ENCODE results near the gene SESN2. TPM values are rescaled to one million over a fixed set of nuclear protein-coding genes. Genes with fewer than 3 reads are reported as not detected.

Gene SESN2, protein sequence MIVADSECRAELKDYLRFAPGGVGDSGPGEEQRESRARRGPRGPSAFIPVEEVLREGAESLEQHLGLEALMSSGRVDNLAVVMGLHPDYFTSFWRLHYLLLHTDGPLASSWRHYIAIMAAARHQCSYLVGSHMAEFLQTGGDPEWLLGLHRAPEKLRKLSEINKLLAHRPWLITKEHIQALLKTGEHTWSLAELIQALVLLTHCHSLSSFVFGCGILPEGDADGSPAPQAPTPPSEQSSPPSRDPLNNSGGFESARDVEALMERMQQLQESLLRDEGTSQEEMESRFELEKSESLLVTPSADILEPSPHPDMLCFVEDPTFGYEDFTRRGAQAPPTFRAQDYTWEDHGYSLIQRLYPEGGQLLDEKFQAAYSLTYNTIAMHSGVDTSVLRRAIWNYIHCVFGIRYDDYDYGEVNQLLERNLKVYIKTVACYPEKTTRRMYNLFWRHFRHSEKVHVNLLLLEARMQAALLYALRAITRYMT
- 18.1 TPM for polyA plus RNA-seq (ENCODE audit: insufficient read length)
- long read RNA-seq, donor 1, transcript SESN2-201 (10 exons, 3,453 nt) = major isoform, 5 of 43 reads
- long read RNA-seq, donor 1, partial matches to known transcripts = 38 of 43 reads
- long read RNA-seq, donor 1, other reads (novel, unspliced or antisense) = 0 of 43 reads
- long read RNA-seq, donor 2, transcript SESN2-201 (10 exons, 3,453 nt) = major isoform, 10 of 23 reads
- long read RNA-seq, donor 2, partial matches to known transcripts = 13 of 23 reads
- long read RNA-seq, donor 2, other reads (novel, unspliced or antisense) = 0 of 23 reads
- long read RNA-seq, donor 3, partial matches to known transcripts = 0 of 1 reads
- long read RNA-seq, donor 3, other reads (novel, unspliced or antisense) = 0 of 1 reads
- long read RNA-seq, donor 4 = 0 reads
- long read RNA-seq, donor 5, transcript SESN2-201 (10 exons, 3,453 nt) = major isoform, 9 of 9 reads
- long read RNA-seq, donor 5, partial matches to known transcripts = 0 of 9 reads
- long read RNA-seq, donor 5, other reads (novel, unspliced or antisense) = 0 of 9 reads
- long read RNA-seq, donor 6, partial matches to known transcripts = 0 of 3 reads
- long read RNA-seq, donor 6, other reads (novel, unspliced or antisense) = 0 of 3 reads
- long read RNA-seq, donor 7, transcript SESN2-201 (10 exons, 3,453 nt) = major isoform, 13 of 13 reads
- long read RNA-seq, donor 7, partial matches to known transcripts = 0 of 13 reads
- long read RNA-seq, donor 7, other reads (novel, unspliced or antisense) = 0 of 13 reads
- long read RNA-seq, donor 8, partial matches to known transcripts = 0 of 2 reads
- long read RNA-seq, donor 8, other reads (novel, unspliced or antisense) = 0 of 2 reads

DNA sequence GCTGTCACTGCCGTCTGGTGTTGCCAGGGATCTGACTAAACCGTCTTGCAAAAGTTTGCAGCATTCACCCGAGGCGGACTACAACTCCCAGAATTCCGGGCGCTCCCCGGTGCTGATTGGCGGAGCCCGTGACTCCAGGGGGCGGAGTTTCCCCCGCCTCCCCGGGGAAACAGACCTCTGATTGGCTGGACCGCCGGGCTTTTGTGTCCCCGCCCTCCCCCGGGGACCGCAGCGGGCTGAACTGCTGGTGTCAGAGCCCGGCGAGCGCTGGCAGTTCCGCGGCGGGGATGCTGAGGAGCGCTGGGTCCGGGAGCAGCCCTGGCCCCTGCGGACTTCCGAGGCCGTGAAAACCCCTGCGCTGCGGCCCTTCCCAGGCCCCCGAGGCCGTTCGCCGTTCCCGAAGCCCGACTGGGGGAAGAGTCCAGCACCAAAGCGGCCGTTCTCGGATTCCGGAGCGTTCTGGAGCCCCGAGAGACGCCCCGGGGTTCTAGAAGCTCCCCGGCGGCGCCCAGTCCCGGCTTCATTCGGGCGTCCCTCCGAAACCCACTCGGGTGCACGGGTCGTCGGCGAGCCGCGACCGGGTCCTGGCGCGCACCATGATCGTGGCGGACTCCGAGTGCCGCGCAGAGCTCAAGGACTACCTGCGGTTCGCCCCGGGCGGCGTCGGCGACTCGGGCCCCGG lies at the start of gene SESN2:
Gene SESN2 (plus strand): TSS at position 267 of the 682 bp plus-strand sequence. CDS start 330 bp downstream, at position 597.
- DNase-seq = peak; percentile 99

DNA sequence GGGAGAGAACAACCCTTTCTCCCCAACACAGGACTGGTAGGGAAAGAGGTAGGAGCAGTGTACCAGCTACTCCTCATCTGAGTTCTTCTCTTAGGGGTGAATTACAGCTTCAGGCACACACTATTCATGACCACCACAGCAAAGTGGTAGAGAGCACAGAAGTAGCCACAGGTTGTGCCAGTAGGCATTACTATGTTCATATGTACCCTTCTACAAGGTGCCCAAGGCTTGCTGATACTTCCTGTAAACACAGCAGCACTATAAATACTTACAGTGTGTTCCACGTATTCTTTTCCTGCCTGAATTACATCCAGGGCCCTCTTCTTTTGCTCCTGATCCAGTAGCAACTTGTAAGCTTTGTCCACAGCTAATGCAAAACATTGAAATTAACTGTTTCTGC lies 49.6 kb upstream of the SESN2 start:
- DNase-seq = no peak

DNA sequence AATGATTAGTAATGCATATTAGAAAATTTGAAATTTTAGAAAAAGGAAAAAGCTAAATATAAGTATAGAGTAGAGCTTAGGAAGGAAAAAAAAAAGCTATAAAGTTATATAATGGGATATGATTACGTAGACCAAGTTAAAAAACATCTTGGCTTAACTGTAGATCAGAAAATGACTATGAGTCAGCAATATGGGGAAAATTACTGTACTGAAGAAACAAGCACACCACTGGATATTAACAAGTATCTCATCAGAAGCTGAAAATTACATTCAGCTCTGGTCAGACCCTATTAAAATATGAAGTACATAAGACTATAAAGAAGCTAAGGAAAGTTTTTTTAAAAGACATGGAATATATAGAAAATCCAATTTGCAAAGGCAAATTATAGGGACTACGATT lies 46.0 kb upstream of the SESN2 start:
- no peak for DNase-seq

GRCh38 chr1:28229089-28229488 lies 30.2 kb upstream of the SESN2 start:
- DNase-seq = no peak

DNA sequence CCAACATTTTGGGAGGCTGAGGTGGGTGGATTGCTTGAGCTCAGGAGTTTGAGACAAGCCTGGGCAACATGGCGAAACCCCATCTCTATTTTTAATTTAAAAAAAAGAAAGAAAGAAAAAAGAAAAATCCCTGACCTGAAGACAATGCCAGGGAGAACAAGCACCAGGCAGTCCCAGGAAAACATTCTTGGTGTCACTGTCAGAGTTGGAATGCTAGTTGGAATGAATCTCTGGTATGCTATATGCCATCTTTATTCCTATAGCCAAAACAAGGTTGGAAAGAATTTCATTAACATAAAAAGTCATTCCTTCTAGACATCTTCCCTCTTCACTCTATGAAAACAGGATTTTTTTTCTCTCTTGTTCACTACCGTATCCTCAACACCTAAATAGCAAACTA lies 29.3 kb upstream of the SESN2 start:
- DNase-seq = no peak

GRCh38 chr1:28232558-28233263 lies 26.6 kb upstream of the SESN2 start, which contains the start of gene DNAJC8:
Gene DNAJC8 (minus strand): TSS chr1:28233029. CDS start chr1:28232998, 31 bp downstream.
- peak; percentile 91 for DNase-seq

GRCh38 chr1:28233264-28233606 lies 26.1 kb upstream of the SESN2 start:
- no peak for DNase-seq

DNA sequence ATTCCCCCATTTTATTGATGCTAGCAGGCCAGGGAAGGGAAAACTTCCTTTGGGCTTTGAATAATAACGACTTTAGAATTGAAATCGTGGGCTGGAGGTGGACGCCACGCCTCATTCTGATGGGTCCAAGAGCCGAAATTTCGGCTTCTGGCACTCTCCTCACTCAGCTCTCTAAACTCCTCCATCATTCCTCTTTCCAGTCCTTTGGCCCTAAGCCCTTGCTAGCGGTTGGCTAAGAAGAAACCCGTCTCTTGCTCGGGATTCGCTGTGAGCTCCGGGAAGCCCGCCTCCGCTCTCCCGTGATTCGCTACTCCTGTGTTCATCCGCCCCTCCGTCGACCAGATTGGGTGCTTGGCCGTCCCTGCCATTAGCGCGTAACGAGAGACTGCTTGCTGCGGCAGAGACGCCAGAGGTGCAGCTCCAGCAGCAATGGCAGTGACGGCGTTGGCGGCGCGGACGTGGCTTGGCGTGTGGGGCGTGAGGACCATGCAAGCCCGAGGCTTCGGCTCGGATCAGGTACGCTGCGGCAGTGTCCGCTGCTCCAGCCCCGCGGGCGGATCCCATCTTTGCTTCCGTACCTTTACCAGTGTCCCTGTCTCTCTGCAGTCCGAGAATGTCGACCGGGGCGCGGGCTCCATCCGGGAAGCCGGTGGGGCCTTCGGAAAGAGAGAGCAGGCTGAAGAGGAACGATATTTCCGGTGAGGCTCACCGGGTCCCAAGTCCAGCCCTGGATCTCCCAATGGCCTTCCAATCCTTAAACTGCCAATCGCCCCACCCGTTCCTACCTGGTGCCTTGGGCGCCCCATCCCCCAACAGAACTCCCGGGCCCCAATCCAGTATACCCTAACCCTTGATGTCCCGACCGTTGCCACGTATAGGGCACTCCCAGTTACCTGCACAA lies 23.3 kb upstream of the SESN2 start, which contains the start of gene ATP5IF1:
Gene ATP5IF1 (plus strand): TSS at position 370 of the 901 bp plus-strand sequence. CDS start 60 bp downstream, at position 430.
- peak; percentile 97 for DNase-seq

GRCh38 chr1:28236656-28237322 lies 22.5 kb upstream of the SESN2 start:
- no peak for DNase-seq

GRCh38 chr1:28239004-28239403 lies 20.3 kb upstream of the SESN2 start:
- DNase-seq = no peak

DNA sequence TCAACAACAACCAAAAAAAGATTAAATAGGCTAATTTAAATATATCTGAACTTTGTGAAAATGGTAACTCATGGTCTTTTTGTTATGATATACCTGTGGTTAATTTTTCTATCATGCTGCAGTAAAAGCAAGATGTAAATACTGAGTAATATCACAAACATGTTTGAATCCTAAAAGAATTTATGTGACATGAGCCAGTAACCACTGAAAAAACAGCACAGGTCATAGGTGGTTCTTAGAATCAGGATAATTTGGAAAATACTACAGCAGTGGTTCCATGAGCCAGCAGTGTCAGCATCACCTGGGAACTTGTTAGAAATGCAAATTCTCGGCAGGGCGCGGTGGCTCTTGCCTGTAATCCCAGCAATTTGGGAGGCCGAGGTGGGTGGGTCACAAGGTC lies 19.3 kb upstream of the SESN2 start:
- no peak for DNase-seq

DNA sequence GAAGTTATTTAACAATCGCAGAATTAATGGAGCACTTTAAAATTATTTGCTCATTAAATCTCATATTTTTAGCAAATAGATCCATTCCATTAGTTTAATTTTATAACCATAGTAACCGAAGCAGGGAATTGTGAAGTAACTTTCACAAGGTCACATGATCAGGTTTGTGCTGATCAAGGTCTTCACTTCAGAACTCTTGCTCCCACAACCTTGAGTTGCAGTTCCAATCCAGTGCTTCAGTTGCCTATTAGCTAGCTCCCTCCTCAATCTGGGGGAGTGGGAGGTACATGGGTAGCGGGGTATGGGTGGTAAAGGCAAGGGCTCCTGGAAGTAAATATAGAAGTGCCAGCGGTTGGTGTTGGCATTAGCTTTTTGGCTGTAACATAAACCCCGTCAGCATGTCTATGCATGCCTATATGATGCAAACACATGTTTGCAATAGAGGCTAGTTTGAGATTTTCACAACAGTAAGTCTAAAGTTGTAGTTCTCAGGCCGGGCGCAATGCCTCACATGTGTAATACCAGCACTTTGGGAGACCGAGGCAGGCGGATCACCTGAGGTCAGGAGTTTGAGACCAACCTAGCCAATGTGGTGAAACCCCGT lies 17.6 kb upstream of the SESN2 start:
- no peak for DNase-seq

GRCh38 chr1:28243685-28244311 lies 15.5 kb upstream of the SESN2 start:
- DNase-seq = no peak

DNA sequence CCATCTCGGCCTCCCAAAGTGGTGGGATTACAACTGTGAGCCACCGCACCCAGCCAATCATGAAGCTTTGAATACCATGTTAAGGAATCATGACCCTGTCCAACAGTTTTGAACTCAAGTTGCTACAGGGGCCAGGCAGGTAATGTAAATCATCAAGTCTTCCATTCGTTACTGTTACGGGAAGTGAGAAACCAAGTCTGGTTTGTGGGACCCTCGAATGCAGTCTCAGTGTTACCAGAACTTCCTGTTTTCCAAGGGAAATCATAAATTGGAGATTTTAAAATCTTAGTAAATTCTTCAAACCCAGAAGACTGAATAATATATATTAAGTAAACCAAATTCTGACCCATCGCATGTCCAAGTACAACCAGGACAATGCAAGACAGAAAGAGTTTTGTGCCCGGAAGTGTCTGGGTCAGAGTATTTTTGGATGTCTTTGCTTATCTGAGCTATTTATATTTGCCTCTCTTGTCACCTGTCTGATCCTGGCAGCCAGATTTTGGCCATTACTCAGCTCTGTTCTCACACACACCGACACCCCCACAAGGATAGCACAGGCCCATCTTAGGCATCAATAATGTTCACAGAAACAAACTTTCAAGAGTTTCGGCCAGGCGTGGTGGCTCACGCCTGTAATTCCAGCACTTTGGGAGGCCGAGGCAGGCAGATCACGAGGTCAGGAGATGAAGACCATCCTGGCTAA lies 14.6 kb upstream of the SESN2 start:
- DNase-seq = no peak

DNA sequence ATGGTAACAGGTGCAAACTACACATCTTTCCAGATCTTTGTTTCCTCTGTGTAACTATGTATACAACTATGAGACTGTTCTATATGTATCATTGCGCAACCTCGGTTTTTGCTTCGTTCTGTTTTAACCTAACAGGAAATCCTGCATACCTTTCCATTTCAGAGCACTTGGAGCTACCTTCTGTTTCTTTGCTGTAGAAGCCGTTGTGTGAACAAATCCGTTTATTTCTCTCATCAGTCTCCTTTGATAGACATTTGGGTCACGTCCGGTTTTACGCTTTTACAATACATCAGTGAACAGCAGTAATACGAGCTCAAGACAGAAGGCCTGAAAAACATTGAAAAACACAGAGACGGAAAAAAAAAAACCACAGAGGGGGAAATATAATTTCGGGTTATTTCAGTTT lies 12.9 kb upstream of the SESN2 start:
- no peak for DNase-seq

DNA sequence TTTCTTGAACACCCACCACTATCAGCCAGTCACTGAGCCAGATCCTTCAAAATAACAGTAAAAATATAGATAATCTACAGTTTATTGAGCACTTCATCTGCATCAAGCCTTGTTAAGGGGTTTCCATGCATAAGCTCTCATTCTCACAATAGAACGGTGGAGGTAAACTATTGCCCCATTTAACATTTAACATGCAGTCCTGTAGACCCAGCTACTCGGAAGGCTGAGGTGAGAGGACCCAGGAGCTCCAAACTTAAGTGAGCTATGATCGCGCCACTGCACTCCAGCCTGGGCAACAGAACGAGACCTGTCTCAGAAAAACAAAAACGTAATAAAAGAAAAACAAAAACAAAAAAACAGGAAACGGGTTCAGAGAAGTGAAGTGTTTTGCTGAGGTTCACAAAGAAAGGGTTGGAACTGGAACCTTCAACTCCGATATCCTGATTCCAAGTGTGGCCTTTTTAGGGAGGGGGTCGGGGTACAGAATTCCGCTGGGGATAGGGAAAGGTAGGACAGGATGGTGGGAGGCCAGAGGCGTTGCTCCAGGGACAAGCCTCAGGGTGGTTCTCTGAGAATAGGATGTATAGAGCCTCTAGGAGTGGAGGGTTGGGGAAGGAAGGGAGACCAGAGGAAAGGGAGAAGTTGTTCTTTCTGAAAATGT lies 11.6 kb upstream of the SESN2 start:
- DNase-seq = no peak
